HepG2 (cell line): ENCODE measurements around the gene GMPPA. TPM values are rescaled to one million over a fixed set of nuclear protein-coding genes. Genes with fewer than 3 reads are reported as not detected.

ENCODE experiments used
- E2F1 ChIP-seq: sonication (generic); formaldehyde crosslinking; IDR thresholded peaks from 2 replicates; pipeline ENCODE4 v1.5.0; 2020; ENCODE audit warnings: missing genetic modification reagents
- FLYWCH1 ChIP-seq: sonication (generic); formaldehyde crosslinking; IDR thresholded peaks from 2 replicates; pipeline ENCODE4 v1.8.1; 2023; ENCODE audit warnings: mild to moderate bottlenecking, missing genetic modification reagents
- GTF2F1 ChIP-seq: fragments of 150-350 bp; IDR thresholded peaks from 2 replicates; pipeline ENCODE4 v1.6.1; 2014; ENCODE audit warnings: low read length
- HCFC1 ChIP-seq: fragments of 150-350 bp; IDR thresholded peaks from 2 replicates; pipeline ENCODE4 v1.6.1; 2014; ENCODE audit warnings: low read depth, low read length
- LRRFIP1 ChIP-seq: sonication (generic); formaldehyde crosslinking; conservative IDR thresholded peaks from 2 replicates; pipeline ENCODE4 v1.4.0; 2020; ENCODE audit warnings: missing genetic modification reagents
- MAFF ChIP-seq: IDR thresholded peaks from 2 replicates; pipeline ENCODE4 v1.6.1; 2011; ENCODE audit warnings: low read depth, low read length, improper control_type of control experiment
- MTF1 ChIP-seq: sonication (generic); formaldehyde crosslinking; IDR thresholded peaks from 2 replicates; pipeline ENCODE4 v1.5.0; 2020; ENCODE audit warnings: missing genetic modification reagents
- MYC ChIP-seq: sonication (generic); formaldehyde crosslinking; IDR thresholded peaks from 2 replicates; pipeline ENCODE4 v1.9.0; 2021; ENCODE audit warnings: missing genetic modification reagents, borderline replicate concordance
- NR0B2 ChIP-seq: sonication (generic); formaldehyde crosslinking; IDR thresholded peaks from 2 replicates; pipeline ENCODE4 v1.4.0; 2020; ENCODE audit warnings: mild to moderate bottlenecking, missing genetic modification reagents
- PAX8 ChIP-seq: sonication (generic); formaldehyde crosslinking; IDR thresholded peaks from 2 replicates; pipeline ENCODE4 v1.8.0; 2022; ENCODE audit warnings: mild to moderate bottlenecking, missing genetic modification reagents, borderline replicate concordance
- ZBTB38 ChIP-seq: sonication (generic); formaldehyde crosslinking; IDR thresholded peaks from 2 replicates; pipeline ENCODE4 v1.5.1; 2020; ENCODE audit warnings: mild to moderate bottlenecking, missing genetic modification reagents
- ZGPAT ChIP-seq: IDR thresholded peaks from 2 replicates; pipeline ENCODE4 v1.6.1; 2016; ENCODE audit warnings: mild to moderate bottlenecking
- ZNF382 ChIP-seq: sonication (generic); formaldehyde crosslinking; IDR thresholded peaks from 2 replicates; pipeline ENCODE4 v1.5.0; 2020; ENCODE audit warnings: missing genetic modification reagents, mild to moderate bottlenecking, borderline replicate concordance
- ZNF460 ChIP-seq: sonication (generic); formaldehyde crosslinking; IDR thresholded peaks from 2 replicates; pipeline ENCODE4 v1.5.1; 2020; ENCODE audit warnings: missing genetic modification reagents, mild to moderate bottlenecking, borderline replicate concordance
- ZNF614 ChIP-seq: IDR thresholded peaks from 2 replicates; pipeline ENCODE4 v1.6.1; 2018; ENCODE audit warnings: missing biosample characterization, missing genetic modification reagents, inconsistent platforms, borderline replicate concordance
- ZNF660 ChIP-seq: sonication (generic); formaldehyde crosslinking; IDR thresholded peaks from 2 replicates; pipeline ENCODE4 v1.5.1; 2020; ENCODE audit warnings: mild to moderate bottlenecking, low read depth, missing genetic modification reagents, borderline replicate concordance
- ZNF687 ChIP-seq: sonication (generic); formaldehyde crosslinking; IDR thresholded peaks from 2 replicates; pipeline ENCODE4 v1.5.1; 2020; ENCODE audit warnings: mild to moderate bottlenecking, missing genetic modification reagents, moderate library complexity
- ZSCAN12 ChIP-seq: sonication (generic); formaldehyde crosslinking; IDR thresholded peaks from 2 replicates; pipeline ENCODE4 v1.9.0; 2021; ENCODE audit warnings: mild to moderate bottlenecking, missing genetic modification reagents
- polyA plus RNA-seq, 8 experiments: library from polyadenylated mRNA; depleted of rRNA in 3 of 8; stranded (reverse) in 7 of 8; unstranded in 1 of 8; fragments of >200 nt; fragmentation: Illumina TruSeq in 4 of 8; extraction: Trizol in 4 of 8; gene quantifications; 2 replicates each; pipeline versions ENCODE4 v1.2.1 to v1.2.3, GENCODE V29; 2011 to 2016; ENCODE audit warnings: low read depth in 4 of 8, missing spikeins in 1 of 8, mixed read lengths in 1 of 8; ENCODE audit not compliant: insufficient read depth in 1 of 8
- total RNA-seq, 5 experiments: library from RNA; depleted of rRNA; stranded (reverse); fragments of >200 nt; fragmentation: Illumina TruSeq; extraction: Trizol; gene quantifications; 2 replicates each; pipeline ENCODE4 v1.2.3, GENCODE V29; 2016; ENCODE audit warnings: low read depth in 1 of 5

GMPPA gene
- total and polyA plus RNA-seq, 2 of the 13 experiments (the other 11 are each of a cell fraction or from before 2014, with no cell fraction given) = 81.1 to 106 TPM

GRCh38 chr2:219509780-219510511 lies 11.3 kb downstream of the GMPPA start (continued):
- no peak for TF ChIP-seq ZNF382 (CRISPR knock-in tag)
- TF ChIP-seq MAFF = no peak
- TF ChIP-seq ZNF660 (CRISPR knock-in tag) = no peak
- TF ChIP-seq ZSCAN12 (CRISPR knock-in tag) = no peak
- peak; percentile 24; the same call in 1 of the 2 replicates for TF ChIP-seq ZNF614 (CRISPR knock-in tag)
- no peak for TF ChIP-seq LRRFIP1 (CRISPR knock-in tag)
- no peak for TF ChIP-seq HCFC1
- peak; percentile 70; the same call in 1 of the 2 replicates for TF ChIP-seq ZNF687 (CRISPR knock-in tag)
- no peak for TF ChIP-seq E2F1 (CRISPR knock-in tag)
- peak; percentile 57; the same call in 1 of the 2 replicates for TF ChIP-seq ZBTB38 (CRISPR knock-in tag)
- TF ChIP-seq PAX8 (CRISPR knock-in tag) = 0 out of 2 replicates have a peak, but pooled peaks have one; percentile 10
- no peak for TF ChIP-seq MYC
- no peak for TF ChIP-seq FLYWCH1 (CRISPR knock-in tag)
- no peak for TF ChIP-seq ZNF460 (CRISPR knock-in tag)
- no peak for TF ChIP-seq MTF1
- TF ChIP-seq GTF2F1 = no peak
- TF ChIP-seq NR0B2 = 0 out of 2 replicates have a peak, but pooled peaks have one; percentile 67
- peak; percentile 37; the same call in 1 of the 2 replicates for TF ChIP-seq ZGPAT (CRISPR knock-in tag)
